ENCODE results near the gene TBCK.
"Not testable (repeated sequence)": the region's sequence is repeated elsewhere in the genome, so short reads cannot be mapped to it uniquely, and the experiment has no call there.

TBCK gene

DNA sequence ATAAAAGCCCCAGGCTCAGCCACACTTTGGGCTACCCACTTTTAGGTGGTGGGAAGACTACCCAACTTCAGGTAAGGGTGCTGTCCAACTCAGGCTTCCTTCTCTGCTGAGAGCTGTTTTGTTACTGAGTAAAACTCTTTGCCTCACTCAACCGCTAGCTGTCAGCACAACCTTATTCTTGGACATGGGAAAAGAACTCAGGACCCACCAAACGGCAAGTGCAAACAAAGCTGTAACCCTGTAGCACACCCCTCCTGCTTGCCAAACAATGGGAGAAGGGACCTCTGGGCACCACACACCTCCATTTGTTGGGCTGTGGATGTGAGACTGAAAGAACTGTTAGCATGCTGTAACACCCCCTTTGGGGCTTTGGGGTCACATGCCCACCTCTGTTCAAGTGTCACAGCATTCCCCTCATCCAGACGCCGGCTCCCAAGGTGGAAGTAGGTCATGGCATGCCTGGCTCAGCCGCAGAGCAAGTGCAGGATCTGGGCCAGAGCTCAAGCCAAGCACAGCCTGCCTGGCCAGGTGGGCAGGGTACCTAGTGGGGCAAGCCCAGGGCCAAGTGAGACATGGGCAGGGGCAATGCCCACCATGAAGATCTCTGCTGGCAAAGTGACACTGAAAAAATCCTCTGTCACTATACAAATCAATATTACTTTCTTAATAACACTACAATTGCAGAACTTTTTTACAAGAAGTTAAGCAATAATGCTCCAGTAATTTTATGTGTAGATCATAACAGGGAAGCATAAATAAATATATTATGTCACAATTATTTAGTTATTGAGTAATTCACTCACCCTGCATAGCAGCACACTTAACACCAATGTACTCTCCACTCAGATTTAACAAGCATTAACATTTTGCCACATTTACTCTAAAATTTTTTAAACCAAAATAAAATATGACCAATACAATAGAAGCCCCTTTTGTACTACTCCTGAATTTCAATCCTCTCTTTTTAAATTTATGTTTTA is 107.2 kb downstream of the TBCK start:
- DNase-seq: no peak

DNA sequence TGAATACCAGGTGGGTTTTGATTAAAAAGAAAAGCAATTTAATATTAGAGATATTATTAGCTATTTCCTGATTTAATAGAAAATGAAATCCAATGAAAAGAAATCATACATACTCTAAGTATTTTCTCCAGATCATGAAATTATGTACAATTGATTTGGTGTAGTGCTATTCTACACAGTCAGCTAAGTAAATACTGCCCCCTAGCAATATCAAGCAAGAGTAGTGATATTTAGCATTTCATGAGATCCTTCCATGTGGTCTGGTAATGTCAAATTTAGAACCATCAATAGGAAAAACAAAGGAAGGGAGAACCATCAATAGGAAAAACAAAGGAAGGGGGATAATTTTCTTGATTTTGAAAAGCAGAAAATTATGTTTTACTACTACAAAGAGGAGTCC is 114.6 kb downstream of the TBCK start:
- no peak for DNase-seq

DNA sequence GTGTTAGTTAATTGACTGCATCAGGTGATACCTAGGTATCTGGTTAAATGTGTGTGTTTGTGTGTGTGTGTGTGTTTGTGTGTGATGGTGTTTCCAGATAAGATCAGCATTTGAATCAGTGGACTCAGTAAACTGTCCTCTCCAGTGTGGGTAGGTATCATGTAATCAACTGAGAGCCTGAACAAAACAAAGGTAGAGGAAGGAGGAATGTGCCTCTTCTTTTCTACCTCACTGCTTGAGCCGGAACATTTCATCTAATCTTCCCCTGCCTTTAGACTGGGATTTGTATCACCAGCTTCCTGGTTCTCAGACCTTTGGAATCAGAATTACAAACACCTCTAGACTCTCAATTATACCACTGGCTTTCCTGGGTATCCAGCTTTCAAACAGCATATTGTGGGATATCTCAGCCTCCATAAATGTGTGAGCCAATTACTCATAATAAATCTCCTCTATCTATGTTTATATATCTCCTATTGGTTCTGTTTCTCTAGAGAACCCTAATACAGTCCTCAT is 120.5 kb downstream of the TBCK start:
- DNase-seq: no peak

DNA sequence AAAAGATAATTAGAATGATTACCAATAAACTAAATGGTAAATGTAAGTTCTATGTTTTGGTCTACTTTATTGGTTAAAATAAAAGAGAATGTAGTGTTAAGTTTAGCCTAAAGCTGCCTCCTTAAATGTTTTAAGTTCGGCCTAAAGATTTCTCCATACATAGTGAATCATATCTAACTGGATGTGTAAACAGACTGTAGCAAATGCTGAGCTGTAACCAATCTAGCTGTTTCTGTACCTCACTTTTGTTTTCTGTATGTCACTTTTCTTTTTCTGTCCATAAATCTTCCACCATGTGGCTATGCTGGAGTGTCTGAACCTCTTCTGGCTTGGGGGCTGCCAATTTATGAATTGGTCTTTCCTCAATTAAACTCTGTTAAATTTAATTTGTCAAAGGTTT is 121.2 kb downstream of the TBCK start:
- no peak for DNase-seq

DNA sequence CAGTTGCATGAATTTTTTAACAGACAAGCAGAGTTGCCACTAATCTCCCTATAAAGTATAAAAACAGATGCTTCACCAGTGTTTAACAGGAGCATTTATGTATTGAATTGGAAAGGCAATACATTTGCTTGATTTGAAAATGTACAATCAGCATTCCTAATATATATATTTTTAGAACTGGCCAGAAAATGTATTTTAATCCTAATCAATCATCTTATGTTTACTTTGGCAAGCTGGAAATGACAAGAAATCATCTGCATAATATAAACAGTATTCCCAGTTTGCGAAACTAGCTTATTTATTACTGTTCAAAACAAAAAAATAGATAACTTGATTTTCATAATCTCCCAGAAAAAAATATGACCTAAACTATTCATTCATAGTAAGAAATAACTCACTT is 123.9 kb downstream of the TBCK start:
- no peak for DNase-seq

DNA sequence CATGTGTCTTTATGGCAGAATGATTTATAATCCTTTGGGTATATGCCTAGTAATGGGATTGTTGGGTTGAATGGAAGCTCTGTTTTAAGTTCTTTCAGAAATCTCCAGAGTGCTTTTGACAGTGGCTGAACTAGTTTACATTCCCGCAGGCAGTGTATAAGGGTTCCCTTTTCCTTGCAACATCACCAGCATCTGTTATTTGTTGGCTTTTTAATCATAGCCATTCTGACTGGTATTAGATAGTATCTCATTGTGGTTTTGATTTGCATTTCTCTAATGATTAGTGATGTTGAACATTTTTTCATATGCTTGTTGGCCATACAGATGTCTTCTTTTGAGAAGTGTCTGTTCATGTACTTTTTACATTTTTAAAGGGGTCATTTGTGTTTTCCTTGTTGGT is 129.8 kb downstream of the TBCK start:
- no peak for DNase-seq

DNA sequence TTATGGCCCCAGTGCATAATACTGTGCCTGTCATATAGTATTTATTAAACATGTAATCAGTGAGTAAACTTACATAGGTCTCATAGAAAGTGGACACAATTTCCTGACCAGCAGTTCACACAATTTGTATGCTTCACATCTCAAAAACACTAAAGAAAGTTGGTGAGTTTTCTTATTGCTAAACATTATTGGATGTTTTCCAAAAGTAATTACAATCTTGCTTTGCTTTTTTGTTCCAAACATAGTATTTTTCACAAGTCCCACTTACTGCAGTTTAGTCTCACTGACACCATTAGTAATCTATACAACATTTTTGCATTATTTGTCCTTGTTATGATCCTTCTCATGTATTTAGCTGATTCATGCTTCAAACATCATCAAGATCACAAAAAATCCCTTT is 132.5 kb downstream of the TBCK start:
- DNase-seq: no peak

DNA sequence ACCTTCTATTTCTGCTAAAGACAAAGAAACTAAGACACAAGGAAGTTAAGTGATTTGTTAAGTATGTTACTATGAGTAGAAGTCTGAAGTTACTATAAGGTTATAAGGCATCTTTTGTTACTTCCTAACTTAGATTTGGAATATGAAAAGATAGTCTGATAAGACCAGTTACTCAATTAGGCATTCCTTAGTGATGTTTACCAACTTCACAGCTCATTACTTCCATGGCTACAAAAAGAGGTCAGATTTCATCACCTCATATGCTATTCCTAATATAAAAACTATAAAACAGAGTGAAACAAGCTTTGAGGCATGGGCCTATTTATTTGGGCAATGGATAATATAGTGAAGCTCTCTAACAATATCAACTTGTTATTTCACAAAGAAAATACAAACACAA is 143.1 kb downstream of the TBCK start:
- no peak for DNase-seq

DNA sequence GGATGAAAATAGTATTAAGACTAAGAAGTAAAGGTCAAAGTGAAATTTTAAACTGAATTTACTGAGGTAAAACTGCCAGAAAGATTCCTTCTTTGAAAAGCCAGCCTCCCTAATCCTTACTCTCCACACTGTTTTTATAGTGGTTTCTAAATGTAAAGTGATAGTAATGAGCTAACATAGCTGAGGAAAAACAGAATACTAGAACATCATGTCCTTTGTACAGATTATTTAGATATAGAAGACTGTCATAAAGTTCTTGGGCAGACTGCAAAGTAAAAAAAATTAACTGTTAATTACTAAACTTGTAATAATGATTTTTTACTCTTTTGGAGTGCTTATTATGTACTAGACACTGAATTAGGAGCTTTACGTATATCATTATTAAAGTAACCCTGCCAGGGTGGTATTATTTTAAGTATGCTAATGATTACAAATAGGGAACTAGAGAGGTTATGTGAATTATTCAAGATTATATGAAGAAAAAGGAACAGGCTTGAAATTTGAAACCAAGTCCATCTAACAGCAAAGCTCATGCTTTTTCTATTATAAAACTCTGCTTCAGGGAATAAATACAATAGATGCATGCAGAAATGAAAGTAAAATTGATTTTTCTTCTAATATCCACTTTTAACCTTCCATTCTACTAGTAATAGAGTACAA is 150.5 kb downstream of the TBCK start:
- no peak for DNase-seq

DNA sequence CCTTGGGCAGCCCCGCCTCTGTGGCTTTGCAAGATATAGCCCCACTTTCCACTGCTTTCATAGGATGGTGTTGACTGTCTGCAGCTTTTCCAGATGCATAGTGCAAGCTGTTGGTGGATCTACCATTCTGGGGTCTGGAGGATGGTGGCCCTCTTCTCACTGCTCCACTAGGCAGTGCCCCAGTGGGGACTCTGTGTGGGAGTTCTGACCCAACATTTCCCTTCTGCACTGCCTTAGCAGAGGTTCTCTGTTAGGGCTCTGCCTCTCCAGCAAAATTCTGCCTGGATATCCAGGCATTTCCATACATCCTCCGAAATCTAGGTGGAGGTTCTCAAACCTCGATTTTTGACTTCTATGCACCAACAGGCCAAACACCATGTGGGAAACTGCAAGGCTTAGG is 153.7 kb downstream of the TBCK start:
- DNase-seq: no peak

DNA sequence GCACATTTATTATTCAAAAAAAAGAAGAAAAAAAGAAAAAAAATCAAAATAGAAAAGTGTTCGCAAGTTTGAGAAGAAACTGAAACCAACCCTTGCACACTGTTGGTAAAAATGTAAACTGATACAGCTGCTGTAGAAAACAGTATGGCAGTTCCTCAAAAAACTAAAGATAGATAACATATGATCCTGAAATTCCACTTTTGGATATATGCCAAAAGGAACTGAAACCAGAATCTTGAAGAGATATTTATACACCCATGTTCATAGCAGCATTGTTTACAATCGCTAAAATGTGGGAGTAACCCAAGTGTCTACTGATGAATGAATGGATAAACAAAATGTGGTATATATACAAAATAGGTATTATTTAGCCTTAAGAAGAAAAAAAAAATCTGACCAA is 155.4 kb downstream of the TBCK start:
- DNase-seq: no peak

DNA sequence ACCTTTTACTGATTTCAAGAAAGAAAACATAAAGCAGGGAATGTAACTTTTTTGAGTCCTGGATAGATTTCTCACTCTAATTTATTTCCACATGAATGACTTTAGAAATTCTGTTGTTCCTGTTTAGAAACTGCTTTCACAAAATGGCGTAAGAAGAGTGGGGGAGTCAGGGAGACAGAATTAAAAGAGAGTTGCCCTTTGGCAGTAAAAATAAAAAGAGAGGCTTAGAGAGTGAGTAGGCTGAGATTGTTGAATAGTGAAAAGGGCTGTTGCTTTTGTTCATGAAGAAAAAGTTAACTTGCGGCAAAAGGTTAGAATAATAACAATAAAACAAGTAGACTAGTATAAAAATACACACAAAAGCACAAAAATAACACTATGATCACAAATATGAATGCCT is 166.1 kb downstream of the TBCK start:
- no peak for DNase-seq

DNA sequence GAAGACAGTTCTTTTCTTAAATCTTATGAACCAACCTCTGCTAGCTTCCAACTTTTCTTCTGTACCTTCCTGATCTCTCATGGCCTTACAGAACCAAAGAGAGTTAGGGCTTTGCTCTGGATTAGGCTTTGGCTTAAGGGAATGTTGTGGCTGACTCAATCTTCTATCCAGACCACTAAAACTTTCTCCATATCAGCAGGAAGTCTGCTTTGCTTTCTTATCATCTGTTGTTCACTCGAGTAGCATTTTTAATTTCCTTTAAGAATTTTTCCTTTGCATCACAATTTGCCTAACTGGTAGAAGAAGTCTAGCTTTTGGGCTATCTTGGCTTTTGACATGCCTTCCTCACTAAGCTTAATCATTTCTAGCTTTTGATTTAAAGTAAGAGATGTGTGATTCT is 167.0 kb downstream of the TBCK start:
- no peak for DNase-seq

DNA sequence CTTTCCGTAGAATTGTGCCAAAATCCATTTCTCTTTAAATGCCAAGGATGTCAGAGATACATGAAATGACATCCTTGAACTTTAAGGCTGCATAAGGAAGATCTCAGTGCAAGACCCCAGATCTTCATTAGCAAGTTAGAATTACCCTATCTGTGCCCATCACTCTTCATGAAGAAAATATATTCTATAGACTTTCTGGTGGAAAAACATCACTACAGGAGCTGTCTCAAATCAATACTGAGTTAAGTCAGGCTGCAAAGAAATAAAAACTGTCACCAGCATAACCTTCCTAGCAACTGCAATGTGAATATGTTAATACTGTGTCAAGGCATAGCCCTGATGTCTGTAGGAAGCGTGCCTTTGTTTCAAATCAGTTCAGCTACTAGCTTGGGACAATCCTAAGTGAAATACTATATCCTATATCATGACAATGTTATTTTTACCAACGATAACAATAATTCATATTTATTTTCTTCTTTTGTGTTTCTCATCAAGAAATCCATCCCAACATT is 173.3 kb downstream of the TBCK start:
- DNase-seq: no peak

DNA sequence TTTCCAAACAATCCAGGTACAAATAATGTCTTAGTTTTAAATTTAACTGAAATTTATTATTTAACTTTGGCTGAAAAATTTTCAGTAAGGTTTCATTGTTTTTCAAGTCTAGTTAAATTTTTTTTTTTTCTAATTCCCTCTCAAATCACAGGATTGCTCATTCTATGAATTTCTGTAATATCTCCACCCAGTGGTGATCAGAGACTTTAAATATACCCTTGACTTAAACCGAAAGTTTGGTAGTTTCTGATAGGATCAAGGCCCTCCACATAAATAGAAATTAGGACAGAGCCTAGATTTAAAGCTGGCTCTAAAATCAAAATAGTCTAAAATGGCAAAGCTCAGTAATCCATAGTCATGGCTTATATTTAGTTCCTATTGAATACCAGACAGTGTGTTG is 175.4 kb downstream of the TBCK start:
- no peak for DNase-seq

DNA sequence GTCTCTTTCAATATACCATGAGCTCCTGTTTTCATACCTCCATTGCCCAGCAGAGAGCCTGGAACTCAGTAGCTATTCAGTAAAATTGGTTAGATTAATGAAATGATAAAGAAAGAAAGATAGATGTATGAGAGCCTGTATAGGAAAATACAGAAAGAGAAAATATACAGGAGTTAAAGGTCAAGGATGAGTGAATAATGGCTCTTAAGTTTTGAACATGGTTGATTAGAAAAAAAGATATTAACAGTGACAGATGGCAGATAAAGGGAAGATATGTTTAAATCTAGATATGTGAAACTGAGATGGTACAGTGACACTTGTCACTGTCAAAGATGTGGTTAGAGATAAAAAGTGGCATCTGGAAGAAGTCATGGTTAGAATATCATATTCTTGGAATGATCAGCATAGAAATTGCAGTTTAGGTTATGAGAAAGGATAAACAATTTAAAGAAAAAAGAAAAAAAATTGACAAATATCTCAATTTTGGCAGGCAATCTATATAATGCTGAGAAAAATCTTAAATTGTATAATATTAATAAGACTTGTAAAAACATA is 179.2 kb downstream of the TBCK start:
- no peak for DNase-seq

DNA sequence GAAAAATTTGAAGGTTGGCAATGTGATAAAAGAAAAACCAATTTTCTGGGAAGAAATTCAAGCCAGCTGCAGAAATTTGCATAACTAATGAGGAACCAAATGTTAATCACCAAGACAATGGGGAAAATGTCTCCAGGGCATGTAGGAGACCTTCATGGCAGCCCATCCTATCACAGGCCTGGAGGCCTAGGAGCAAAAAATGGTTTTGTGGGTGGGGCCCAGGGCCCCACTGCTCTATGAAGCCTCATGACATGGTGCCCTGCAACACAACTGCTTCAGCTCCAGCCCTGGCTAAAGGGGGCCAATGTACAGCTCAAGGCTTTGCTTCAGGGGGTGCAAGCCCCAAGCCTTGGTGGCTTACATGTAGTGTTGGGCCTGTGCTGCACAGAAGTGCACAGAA is 184.0 kb downstream of the TBCK start:
- DNase-seq: no peak

DNA sequence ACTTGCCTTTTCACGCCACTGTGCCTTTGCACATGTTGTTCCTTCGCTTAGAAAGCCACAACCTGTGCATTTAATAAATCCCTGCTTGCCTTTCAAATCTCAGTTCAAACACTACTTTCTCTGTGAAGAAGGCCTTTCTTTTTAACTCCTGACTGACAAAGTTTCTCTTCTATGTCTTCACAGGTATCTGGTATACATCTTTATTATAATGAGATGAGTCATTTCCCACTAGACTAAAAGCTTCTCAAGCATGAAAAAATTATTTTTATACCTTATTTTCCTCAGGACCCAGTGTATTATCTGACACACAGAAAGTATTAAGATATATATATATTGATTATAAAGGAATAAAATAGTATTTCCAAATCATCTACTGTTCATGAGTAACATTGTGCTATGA is 189.9 kb downstream of the TBCK start:
- no peak for DNase-seq

DNA sequence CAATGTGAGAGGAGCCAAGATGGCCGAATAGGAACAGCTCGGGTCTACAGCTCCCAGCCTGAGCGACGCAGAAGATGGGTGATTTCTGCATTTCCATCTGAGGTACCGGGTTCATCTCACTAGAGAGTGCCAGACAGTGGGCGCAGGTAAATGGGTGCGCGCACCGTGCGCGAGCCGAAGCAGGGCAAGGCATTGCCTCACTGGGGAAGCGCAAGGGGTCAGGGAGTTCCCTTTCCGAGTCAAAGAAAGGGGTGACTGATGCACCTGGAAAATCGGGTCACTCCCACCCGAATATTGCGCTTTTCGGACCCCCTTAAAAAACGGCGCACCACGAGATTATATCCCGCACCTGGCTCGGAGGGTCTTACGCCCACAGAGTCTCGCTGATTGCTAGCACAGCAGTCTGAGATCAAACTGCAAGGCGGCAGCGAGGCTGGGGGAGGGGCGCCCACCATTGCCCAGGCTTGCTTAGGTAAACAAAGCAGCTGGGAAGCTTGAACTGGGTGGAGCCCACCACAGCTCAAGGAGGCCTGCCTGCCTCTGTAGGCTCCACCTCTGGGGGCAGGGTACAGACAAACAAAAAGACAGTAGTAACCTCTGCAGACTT is 196.0 kb downstream of the TBCK start:
- DNase-seq: not testable (repeated sequence)

DNA sequence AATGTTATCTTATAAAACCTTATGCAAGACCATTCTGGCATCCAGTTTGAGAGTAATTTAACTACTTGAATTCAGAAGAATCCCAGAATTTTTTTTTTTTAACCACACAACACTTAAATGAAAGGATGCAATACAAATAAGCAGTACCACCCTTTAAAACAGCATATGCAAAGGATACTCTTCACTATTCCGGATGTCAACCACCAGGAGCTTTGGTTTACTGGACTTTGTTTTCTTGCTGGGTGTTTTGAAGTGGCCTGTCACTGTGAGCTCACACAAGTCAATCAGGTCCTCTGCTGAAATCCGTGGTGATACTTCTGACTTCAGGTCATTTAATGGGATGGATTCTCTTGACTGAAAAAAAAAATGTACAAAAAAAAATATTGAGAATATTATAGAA is 200.0 kb downstream of the TBCK start:
- no peak for DNase-seq

DNA sequence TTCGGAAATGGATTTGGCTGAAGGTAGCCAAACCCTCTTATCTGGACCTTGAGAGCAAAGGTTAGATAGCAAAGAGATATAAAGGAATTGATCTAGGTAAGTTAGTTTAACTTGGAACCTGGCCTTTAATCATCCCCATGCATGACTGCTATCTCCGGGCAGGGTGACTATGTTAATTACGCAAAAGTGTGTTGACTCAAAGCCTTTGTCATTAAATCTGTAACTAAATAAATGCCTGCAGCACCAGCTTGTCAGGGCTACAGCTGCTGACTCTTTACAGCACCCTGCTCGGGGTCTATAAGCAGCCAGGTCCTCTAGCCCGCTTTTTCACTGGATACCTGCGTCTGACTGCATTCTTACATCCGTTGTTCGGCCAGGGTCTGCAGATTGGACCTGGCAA is 201.7 kb downstream of the TBCK start:
- no peak for DNase-seq

DNA sequence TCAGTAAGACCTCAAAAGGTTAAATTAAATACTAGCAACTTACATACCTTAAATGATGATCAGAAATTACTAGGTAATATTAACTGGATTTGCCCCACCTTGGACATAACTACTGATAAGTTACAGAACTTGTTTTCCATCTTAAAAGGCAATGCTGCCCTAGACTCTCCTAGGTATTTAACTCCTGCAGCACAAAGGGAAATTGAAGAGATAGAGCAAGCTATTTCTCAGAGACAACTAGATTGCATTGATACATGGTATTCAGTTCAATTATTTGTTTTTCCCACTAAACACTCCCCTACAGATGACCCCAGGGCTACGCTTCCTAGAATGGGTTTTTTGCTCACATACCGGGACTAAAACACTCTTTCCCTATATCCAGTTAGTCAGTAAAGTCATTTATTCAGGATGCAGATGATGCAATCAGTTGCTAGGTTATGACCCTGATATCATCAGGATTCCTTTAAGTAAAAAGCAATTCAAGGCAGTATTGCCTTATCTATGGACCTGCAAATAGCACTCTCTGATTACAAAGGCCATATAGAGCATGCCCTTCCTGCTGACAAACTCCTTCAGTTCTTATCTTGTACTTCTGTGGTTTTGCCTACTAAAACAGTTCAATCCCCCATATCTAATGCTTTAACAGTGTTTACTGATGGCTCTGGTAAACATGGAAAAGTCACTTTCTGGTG is 204.1 kb downstream of the TBCK start:
- DNase-seq: not testable (repeated sequence)

DNA sequence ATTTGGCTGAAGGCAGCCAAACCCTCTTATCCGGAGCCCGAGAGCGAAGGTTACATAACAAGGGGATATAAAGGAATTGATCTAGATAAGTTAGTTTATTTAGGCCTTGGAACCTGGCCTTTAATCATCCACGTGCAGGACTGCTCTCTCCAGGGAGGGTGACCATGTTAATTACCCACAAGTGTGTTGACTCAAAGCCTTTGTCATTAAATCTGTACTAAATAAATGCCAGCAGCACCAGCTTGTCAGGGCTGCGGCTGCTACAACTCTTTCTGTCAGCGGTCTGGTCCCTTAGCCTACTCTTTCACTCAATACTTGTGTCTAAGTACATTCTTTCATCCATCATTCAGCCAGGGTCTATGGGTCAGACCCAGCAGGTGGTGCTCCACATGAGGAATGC is 206.1 kb downstream of the TBCK start:
- DNase-seq: no peak

Data from stimulated activated CD4-positive, alpha-beta T cell treated with anti-CD3 and anti-CD28 coated beads, Interleukin-2, amount 100 ng/mL, for 24 hours (primary cell).